ENCODE data around the gene MYH7. TPM values are rescaled to one million over a fixed set of nuclear protein-coding genes. Genes with fewer than 3 reads are reported as not detected.
"Not testable (repeated sequence)": the region's sequence is repeated elsewhere in the genome, so short reads cannot be mapped to it uniquely, and the experiment has no call there.

MYH7 gene
- total RNA-seq, 1 experiment from 2014 or later = not detected

DNA sequence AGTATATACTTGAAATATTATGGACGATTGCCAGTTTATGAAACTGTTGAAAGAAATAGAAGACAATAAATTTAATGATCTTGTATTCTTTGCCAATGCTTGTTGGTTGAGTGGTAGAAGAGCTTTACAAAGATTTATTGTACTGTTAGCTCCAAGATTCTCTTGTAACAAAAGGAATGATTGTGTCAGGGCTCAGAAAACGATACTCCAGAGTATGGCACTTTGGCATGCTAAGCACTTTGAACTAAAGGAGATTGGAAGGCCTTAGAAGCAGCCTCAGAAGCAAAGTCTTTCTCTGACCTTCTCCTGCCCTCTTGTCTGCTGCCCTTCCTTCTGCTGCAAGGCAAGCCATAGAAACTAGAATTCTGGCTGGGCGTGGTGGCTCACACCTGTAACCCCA is 29.8 kb upstream of the MYH7 start:
- TF ChIP-seq, protein P1, sequence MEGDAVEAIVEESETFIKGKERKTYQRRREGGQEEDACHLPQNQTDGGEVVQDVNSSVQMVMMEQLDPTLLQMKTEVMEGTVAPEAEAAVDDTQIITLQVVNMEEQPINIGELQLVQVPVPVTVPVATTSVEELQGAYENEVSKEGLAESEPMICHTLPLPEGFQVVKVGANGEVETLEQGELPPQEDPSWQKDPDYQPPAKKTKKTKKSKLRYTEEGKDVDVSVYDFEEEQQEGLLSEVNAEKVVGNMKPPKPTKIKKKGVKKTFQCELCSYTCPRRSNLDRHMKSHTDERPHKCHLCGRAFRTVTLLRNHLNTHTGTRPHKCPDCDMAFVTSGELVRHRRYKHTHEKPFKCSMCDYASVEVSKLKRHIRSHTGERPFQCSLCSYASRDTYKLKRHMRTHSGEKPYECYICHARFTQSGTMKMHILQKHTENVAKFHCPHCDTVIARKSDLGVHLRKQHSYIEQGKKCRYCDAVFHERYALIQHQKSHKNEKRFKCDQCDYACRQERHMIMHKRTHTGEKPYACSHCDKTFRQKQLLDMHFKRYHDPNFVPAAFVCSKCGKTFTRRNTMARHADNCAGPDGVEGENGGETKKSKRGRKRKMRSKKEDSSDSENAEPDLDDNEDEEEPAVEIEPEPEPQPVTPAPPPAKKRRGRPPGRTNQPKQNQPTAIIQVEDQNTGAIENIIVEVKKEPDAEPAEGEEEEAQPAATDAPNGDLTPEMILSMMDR (IDR thresholded peaks at IDR 0.05; ENCODE audit: unreplicated experiment) = no peak
- DNase-seq (ENCODE audit: unreplicated experiment) = no peak
- Mint-ChIP-seq H3K27me3 (ENCODE audit: insufficient read depth, unreplicated experiment) (no peaks in the 10 kb centered on the region), H3K4me1 (ENCODE audit: insufficient read depth, unreplicated experiment) (no peaks in the 10 kb centered on the region), H3K36me3 (ENCODE audit: insufficient read depth, unreplicated experiment) (no peaks in the 10 kb centered on the region), H3K27ac (ENCODE audit: low read depth, unreplicated experiment) (no peak overlapping the region), H3K4me3 (ENCODE audit: unreplicated experiment) (no peak overlapping the region), H3K9me3 (ENCODE audit: unreplicated experiment) (no peaks in the 10 kb centered on the region)
- intact Hi-C loops (cut with micrococcal nuclease) = no loop called here
- ChIA-PET CTCF (interaction anchor here (0.6 to 0.7 kb wide), 2 partner anchors 12 to 993 kb away, joined by 4 to 6 read pairs; no protein-coding TSS in a partner anchor), POLR2A (no interaction called here)
- BruUV-seq (replicated peaks) = no TSS peak

DNA sequence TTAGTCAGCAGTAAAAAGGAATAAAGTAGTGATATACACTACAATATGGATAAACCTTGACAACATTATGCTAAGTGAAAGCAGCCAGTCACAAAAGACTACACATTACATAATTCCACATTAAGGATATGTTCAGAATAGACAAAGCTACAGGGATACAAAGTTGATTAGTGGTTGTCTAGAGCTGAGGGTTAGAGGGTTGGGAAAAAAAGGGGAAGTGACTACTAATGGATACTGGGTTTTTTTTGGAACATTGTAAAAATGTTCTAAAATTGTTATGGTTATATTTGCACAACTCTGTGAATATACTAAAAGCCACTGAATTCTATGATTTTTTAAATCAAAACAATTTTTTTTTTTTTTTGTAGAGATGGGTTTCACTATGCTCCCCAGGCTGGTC is 29.2 kb upstream of the MYH7 start:
- H3K4me3 Mint-ChIP-seq (ENCODE audit: unreplicated experiment) = no peak overlapping the region

DNA sequence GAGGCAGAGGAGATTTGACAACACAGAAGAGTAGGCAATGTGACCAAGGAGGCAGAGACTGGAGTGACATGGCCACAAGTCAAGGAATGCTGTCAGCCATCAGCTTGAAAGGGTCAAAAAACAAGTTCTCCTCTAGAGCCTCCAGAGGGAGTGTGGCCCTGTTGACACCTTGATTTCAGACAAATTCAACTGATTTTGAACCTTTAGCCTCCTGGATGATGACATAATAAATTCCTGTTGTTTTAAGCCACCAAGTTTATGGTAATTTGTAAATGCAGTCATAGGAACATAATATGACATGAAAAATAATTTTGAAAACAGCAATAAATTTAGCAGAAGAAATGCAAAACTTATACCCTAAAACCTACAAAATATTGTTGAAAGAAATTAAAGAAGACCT is 25.5 kb upstream of the MYH7 start:
- no peak for DNase-seq (ENCODE audit: unreplicated experiment)
- Mint-ChIP-seq H3K27me3 (ENCODE audit: insufficient read depth, unreplicated experiment) (no peaks in the 10 kb centered on the region), H3K4me3 (ENCODE audit: unreplicated experiment) (no peak overlapping the region), H3K4me1 (ENCODE audit: insufficient read depth, unreplicated experiment) (no peaks in the 10 kb centered on the region), H3K27ac (ENCODE audit: low read depth, unreplicated experiment) (no peak overlapping the region), H3K9me3 (ENCODE audit: unreplicated experiment) (no peaks in the 10 kb centered on the region), H3K36me3 (ENCODE audit: insufficient read depth, unreplicated experiment) (no peaks in the 10 kb centered on the region)
- POLR2A ChIA-PET = interaction anchor here (0.6 kb wide), 1 partner anchor 143 kb away, joined by 3 read pairs; no protein-coding TSS in a partner anchor
- CTCF ChIA-PET = no interaction called here
- intact Hi-C loops (cut with micrococcal nuclease) = no loop called here
- TF ChIP-seq, protein P1 (IDR thresholded peaks at IDR 0.05; ENCODE audit: unreplicated experiment) = no peak
- no TSS peak for BruUV-seq (replicated peaks)

More for the DNA sequence above, 29.2 kb upstream of the MYH7 start:
- POLR2A ChIA-PET = no interaction called here
- Mint-ChIP-seq H3K4me1 (ENCODE audit: insufficient read depth, unreplicated experiment) (no peaks in the 10 kb centered on the region), H3K9me3 (ENCODE audit: unreplicated experiment) (no peaks in the 10 kb centered on the region), H3K36me3 (ENCODE audit: insufficient read depth, unreplicated experiment) (no peaks in the 10 kb centered on the region), H3K27me3 (ENCODE audit: insufficient read depth, unreplicated experiment) (no peaks in the 10 kb centered on the region), H3K27ac (ENCODE audit: low read depth, unreplicated experiment) (no peak overlapping the region)
- CTCF ChIA-PET = interaction anchor here (0.6 kb wide), 1 partner anchor 64 kb away, joined by 3 read pairs; no protein-coding TSS in a partner anchor
- no TSS peak for BruUV-seq (replicated peaks)
- no peak for DNase-seq (ENCODE audit: unreplicated experiment)
- intact Hi-C loops (cut with micrococcal nuclease) = no loop called here
- TF ChIP-seq, protein P1 (IDR thresholded peaks at IDR 0.05; ENCODE audit: unreplicated experiment) = no peak

DNA sequence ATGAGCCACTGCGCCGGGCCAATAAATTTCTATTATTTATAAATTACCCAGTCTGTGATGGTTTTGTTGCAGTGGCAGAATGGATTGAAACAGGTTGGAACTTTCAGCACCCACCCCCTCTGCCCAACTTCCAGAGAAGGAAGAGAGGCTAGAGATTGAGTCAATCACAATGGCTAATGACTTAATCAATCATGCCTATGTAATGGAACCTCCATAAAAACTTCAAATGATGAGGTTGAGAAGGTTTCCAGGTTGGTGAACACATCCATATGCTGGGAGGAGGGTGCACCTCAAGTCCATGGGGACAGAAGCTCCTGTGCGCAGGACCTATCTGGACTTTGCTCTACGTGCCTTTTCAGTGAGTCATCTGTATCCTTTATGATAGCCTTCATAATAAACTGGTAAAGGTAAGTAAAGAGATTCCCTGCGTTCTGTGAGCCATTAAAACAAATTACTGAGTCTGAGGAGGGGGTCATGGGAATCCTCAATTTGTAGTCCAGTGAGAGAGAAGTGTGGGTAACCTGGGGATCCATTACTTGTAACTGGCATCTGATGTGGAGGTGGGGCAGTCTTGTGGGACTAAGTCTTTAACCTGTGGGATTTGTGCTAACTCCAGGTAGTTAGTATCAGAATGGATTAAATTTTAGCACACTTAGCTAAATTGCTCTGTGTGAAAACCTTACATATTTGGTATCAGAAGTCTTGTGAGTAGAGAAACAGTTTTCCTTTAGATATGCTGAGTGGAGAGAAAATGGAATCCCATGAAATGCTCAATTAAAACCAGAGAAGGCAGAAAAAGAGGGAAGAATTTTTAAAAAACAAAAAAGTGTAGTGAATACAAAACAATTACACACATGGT is 22.4 kb upstream of the MYH7 start:
- Mint-ChIP-seq H3K27me3 (ENCODE audit: insufficient read depth, unreplicated experiment) (peaks cover 13% of the 10 kb centered on the region), H3K27ac (ENCODE audit: low read depth, unreplicated experiment) (no peak overlapping the region), H3K4me1 (ENCODE audit: insufficient read depth, unreplicated experiment) (no peaks in the 10 kb centered on the region), H3K36me3 (ENCODE audit: insufficient read depth, unreplicated experiment) (no peaks in the 10 kb centered on the region), H3K9me3 (ENCODE audit: unreplicated experiment) (no peaks in the 10 kb centered on the region), H3K4me3 (ENCODE audit: unreplicated experiment) (no peak overlapping the region)
- TF ChIP-seq, protein P1 (IDR thresholded peaks at IDR 0.05; ENCODE audit: unreplicated experiment) = no peak
- no TSS peak for BruUV-seq (replicated peaks)
- ChIA-PET POLR2A (no interaction called here), CTCF (interaction anchor here (0.6 to 1.4 kb wide), 6 partner anchors 10 to 217 kb away, joined by 3 to 4 read pairs (median 4); no protein-coding TSS in a partner anchor)
- intact Hi-C loops (cut with micrococcal nuclease) = loop anchor here (2.0 kb wide), 1 partner anchor 129 kb away; no protein-coding TSS in a partner anchor
- DNase-seq (ENCODE audit: unreplicated experiment) = no peak

DNA sequence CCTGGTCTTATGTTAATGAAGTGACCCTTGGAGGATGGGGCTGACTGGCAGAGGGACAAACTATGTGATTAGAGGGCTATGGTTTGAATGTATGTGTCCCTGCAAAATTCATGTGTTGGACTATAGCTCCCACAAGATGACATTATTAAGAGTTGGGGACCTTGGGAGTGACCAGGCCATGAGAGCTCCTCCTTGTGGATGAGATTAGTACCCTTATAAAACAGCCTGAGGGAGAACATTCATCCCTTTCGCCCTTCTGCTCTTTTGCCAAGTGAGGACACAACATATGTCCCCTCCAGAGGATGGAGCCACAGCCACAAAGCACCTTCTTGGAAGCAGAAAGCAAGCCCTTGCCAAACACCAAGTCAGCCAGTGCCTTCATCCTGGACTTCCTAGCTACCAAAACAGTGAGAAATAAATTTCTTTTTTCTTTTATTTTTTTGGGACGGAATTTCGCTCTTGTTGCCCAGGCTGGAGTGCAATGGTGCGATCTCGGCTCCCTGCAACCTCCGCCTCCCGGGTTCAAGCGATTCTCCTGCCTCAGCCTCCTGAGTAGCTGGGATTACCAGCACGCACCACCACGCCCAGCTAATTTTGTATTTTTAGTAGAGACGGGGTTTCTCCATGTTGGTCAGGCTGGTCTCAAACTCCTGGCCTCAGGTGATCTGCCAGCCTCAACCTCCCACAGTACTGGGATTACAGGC is 21.6 kb upstream of the MYH7 start:
- H3K4me1 Mint-ChIP-seq (ENCODE audit: insufficient read depth, unreplicated experiment); POLR2A ChIA-PET; BruUV-seq (replicated peaks); H3K27ac Mint-ChIP-seq (ENCODE audit: low read depth, unreplicated experiment); H3K36me3 Mint-ChIP-seq (ENCODE audit: insufficient read depth, unreplicated experiment); H3K4me3 Mint-ChIP-seq (ENCODE audit: unreplicated experiment); DNase-seq (ENCODE audit: unreplicated experiment); H3K9me3 Mint-ChIP-seq (ENCODE audit: unreplicated experiment): not testable (repeated sequence)
- peaks cover 13% of the 10 kb centered on the region for H3K27me3 Mint-ChIP-seq (ENCODE audit: insufficient read depth, unreplicated experiment)
- intact Hi-C loops (cut with micrococcal nuclease) = loop anchor here (2.0 kb wide), 1 partner anchor 128 kb away; no protein-coding TSS in a partner anchor
- CTCF ChIA-PET = interaction anchor here (0.5 to 1.2 kb wide), 9 partner anchors 10 to 381 kb away, joined by 3 to 4 read pairs (median 4); no protein-coding TSS in a partner anchor
